ENCODE results near the gene ADAP1. TPM values are rescaled to one million over a fixed set of nuclear protein-coding genes. Genes with fewer than 3 reads are reported as not detected.

The ADAP1 gene
- total and polyA plus RNA-seq, 2 of the 13 experiments (the other 11 are each of a cell fraction or from before 2014, with no cell fraction given): 10.5 to 24.6 TPM

GRCh38 chr7:873367-874002 is 81.0 kb downstream of the ADAP1 start (continued):
- TF ChIP-seq, protein P1, sequence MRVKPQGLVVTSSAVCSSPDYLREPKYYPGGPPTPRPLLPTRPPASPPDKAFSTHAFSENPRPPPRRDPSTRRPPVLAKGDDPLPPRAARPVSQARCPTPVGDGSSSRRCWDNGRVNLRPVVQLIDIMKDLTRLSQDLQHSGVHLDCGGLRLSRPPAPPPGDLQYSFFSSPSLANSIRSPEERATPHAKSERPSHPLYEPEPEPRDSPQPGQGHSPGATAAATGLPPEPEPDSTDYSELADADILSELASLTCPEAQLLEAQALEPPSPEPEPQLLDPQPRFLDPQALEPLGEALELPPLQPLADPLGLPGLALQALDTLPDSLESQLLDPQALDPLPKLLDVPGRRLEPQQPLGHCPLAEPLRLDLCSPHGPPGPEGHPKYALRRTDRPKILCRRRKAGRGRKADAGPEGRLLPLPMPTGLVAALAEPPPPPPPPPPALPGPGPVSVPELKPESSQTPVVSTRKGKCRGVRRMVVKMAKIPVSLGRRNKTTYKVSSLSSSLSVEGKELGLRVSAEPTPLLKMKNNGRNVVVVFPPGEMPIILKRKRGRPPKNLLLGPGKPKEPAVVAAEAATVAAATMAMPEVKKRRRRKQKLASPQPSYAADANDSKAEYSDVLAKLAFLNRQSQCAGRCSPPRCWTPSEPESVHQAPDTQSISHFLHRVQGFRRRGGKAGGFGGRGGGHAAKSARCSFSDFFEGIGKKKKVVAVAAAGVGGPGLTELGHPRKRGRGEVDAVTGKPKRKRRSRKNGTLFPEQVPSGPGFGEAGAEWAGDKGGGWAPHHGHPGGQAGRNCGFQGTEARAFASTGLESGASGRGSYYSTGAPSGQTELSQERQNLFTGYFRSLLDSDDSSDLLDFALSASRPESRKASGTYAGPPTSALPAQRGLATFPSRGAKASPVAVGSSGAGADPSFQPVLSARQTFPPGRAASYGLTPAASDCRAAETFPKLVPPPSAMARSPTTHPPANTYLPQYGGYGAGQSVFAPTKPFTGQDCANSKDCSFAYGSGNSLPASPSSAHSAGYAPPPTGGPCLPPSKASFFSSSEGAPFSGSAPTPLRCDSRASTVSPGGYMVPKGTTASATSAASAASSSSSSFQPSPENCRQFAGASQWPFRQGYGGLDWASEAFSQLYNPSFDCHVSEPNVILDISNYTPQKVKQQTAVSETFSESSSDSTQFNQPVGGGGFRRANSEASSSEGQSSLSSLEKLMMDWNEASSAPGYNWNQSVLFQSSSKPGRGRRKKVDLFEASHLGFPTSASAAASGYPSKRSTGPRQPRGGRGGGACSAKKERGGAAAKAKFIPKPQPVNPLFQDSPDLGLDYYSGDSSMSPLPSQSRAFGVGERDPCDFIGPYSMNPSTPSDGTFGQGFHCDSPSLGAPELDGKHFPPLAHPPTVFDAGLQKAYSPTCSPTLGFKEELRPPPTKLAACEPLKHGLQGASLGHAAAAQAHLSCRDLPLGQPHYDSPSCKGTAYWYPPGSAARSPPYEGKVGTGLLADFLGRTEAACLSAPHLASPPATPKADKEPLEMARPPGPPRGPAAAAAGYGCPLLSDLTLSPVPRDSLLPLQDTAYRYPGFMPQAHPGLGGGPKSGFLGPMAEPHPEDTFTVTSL (CRISPR knock-in tag; IDR thresholded peaks at IDR 0.05; ENCODE audit: borderline replicate concordance): peak; percentile 59; the same call in 1 of the 2 replicates
- peak; percentile 90 for TF ChIP-seq ZNF441 (CRISPR knock-in tag; IDR thresholded peaks at IDR 0.05; ENCODE audit: borderline replicate concordance)
- TF ChIP-seq EP300 (IDR thresholded peaks at IDR 0.05; ENCODE audit: low read depth in 2 of 2, low read length in 2 of 2): peak in 1 of 2 experiments; percentile 44; a peak in 1 of 4 replicates
- TF ChIP-seq EP300 (CRISPR knock-in tag; IDR thresholded peaks at IDR 0.05; ENCODE audit: borderline replicate concordance): no peak; the same call in 1 of the 2 replicates
- peak; percentile 98; the same call in 2 of the 3 replicates for TF ChIP-seq MXI1 (IDR thresholded peaks at IDR 0.05; ENCODE audit: borderline replicate concordance, low read depth, low read length)
- TF ChIP-seq ASH2L (IDR thresholded peaks at IDR 0.05; ENCODE audit: insufficient read length, low read depth, low read length): peak; percentile 35
- no peak for TF ChIP-seq ARID2 (CRISPR knock-in tag; IDR thresholded peaks at IDR 0.05; ENCODE audit: borderline replicate concordance)
- TF ChIP-seq, protein P2, sequence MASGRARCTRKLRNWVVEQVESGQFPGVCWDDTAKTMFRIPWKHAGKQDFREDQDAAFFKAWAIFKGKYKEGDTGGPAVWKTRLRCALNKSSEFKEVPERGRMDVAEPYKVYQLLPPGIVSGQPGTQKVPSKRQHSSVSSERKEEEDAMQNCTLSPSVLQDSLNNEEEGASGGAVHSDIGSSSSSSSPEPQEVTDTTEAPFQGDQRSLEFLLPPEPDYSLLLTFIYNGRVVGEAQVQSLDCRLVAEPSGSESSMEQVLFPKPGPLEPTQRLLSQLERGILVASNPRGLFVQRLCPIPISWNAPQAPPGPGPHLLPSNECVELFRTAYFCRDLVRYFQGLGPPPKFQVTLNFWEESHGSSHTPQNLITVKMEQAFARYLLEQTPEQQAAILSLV (CRISPR knock-in tag; IDR thresholded peaks at IDR 0.05; ENCODE audit: borderline replicate concordance): peak; percentile 75
- 0 out of 2 replicates have a peak, but pooled peaks have one; percentile 42 for TF ChIP-seq ZNF652 (CRISPR knock-in tag; IDR thresholded peaks at IDR 0.05; ENCODE audit: borderline replicate concordance, low read depth)
- TF ChIP-seq TAF1 (CRISPR knock-in tag; IDR thresholded peaks at IDR 0.05): no peak
- peak; percentile 98 for TF ChIP-seq SALL1 (CRISPR knock-in tag; IDR thresholded peaks at IDR 0.05)
- TF ChIP-seq GABPB1 (CRISPR knock-in tag; IDR thresholded peaks at IDR 0.05): peak; percentile 75
- TF ChIP-seq KAT7 (CRISPR knock-in tag; IDR thresholded peaks at IDR 0.05; ENCODE audit: borderline replicate concordance): peak; percentile 41; the same call in 1 of the 2 replicates
- TF ChIP-seq, protein P3, sequence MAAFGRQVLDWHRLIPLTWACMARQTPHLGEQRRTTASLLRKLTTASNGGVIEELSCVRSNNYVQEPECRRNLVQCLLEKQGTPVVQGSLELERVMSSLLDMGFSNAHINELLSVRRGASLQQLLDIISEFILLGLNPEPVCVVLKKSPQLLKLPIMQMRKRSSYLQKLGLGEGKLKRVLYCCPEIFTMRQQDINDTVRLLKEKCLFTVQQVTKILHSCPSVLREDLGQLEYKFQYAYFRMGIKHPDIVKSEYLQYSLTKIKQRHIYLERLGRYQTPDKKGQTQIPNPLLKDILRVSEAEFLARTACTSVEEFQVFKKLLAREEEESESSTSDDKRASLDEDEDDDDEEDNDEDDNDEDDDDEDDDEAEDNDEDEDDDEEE (CRISPR knock-in tag; IDR thresholded peaks at IDR 0.05): peak; percentile 70; the same call in 1 of the 2 replicates
- TF ChIP-seq PRDM15 (CRISPR knock-in tag; IDR thresholded peaks at IDR 0.05): peak; percentile 48; the same call in 1 of the 2 replicates
- no peak for TF ChIP-seq ZNF570 (CRISPR knock-in tag; IDR thresholded peaks at IDR 0.05; ENCODE audit: borderline replicate concordance)
- peak; percentile 95 for TF ChIP-seq ZNF605 (CRISPR knock-in tag; IDR thresholded peaks at IDR 0.05)
- peak; percentile 79 for TF ChIP-seq MIER2 (CRISPR knock-in tag; IDR thresholded peaks at IDR 0.05)
